H1 (cell line): ENCODE results near the gene OSCP1.

Experiments
- CEBPB ChIP-seq: IDR thresholded peaks from 2 replicates; pipeline ENCODE4 v1.6.1; 2012; ENCODE audit warnings: low read depth, low read length
- EP300 ChIP-seq, 2 experiments: IDR thresholded peaks; 1 replicate in 1 of 2; 2 replicates in 1 of 2; pipeline ENCODE4 v1.6.1; 2011 to 2012; ENCODE audit warnings: low read depth in 2 of 2, low read length in 2 of 2, mild to moderate bottlenecking in 2 of 2, borderline replicate concordance in 1 of 2, inconsistent platforms in 1 of 2, moderate library complexity in 1 of 2
- JUN ChIP-seq: IDR thresholded peaks from 2 replicates; pipeline ENCODE4 v1.6.1; 2011; ENCODE audit warnings: low read depth, mild to moderate bottlenecking, improper control_type of control experiment, low read length
- POLR2AphosphoS5 ChIP-seq: IDR thresholded peaks from 2 replicates; pipeline ENCODE4 v1.6.1; 2011; ENCODE audit warnings: low read depth, low read length
- RAD21 ChIP-seq, 2 experiments: IDR thresholded peaks in 1 of 2; conservative IDR thresholded peaks in 1 of 2; 2 replicates each; pipeline ENCODE4 v1.6.1; 2011; ENCODE audit warnings: low read depth in 2 of 2, low read length in 2 of 2, improper control_type of control experiment in 1 of 2, inconsistent platforms in 1 of 2, mild to moderate bottlenecking in 1 of 2, moderate library complexity in 1 of 2
- RBBP5 ChIP-seq: IDR thresholded peaks from 2 replicates; pipeline ENCODE4 v1.7.1; 2012; ENCODE audit warnings: low read depth, mild to moderate bottlenecking, inconsistent platforms, low read length, moderate library complexity, borderline replicate concordance
- SRF ChIP-seq: IDR thresholded peaks from 2 replicates; pipeline ENCODE4 v1.6.1; 2011; ENCODE audit warnings: mild to moderate bottlenecking, low read depth, low read length, moderate library complexity
- TF ChIP-seq, protein P1 (sequence below): IDR thresholded peaks from 2 replicates; pipeline ENCODE4 v1.6.1; 2011; ENCODE audit warnings: low read depth, mild to moderate bottlenecking, low read length; ENCODE audit not compliant: insufficient read depth
- TF ChIP-seq, protein P2 (sequence below), 3 experiments: IDR thresholded peaks; 1 replicate in 2 of 3; 2 replicates in 1 of 3; pipeline versions ENCODE4 v1.5.1 to v1.6.1; 2011; ENCODE audit warnings: low read length in 3 of 3, mild to moderate bottlenecking in 3 of 3, inconsistent platforms in 2 of 3, low read depth in 1 of 3, moderate library complexity in 1 of 3; ENCODE audit not compliant: insufficient read depth in 1 of 3; ENCODE audit errors: control extremely low read depth in 1 of 3
- TF ChIP-seq, protein P3 (sequence below): IDR thresholded peaks from 2 replicates; pipeline ENCODE4 v1.6.1; 2012; ENCODE audit warnings: inconsistent platforms
- TF ChIP-seq, protein P4 (sequence below): IDR thresholded peaks from 2 replicates; pipeline ENCODE4 v1.6.1; 2012; ENCODE audit warnings: low read length, inconsistent platforms

DNA sequence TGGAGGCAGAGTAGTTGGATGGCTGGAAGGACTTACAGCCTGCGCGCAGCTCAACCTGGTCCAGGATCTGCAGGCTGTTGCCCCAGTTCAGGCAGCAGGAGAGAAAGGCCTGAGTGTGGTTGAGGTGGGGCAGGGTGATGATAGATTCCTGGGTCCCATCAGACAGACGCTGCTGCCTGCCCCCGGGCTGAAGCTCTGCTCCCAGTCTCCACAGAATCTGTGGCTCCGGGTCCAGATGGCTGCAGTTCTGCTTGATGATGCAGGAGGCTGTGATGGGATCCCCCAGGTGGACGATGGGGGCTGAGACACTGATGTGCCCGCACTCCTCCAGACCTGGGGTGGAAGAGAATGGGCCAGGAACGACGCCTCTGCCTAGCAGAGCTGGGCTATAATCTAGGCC, 25.1 kb upstream of the OSCP1 start:
- TF ChIP-seq CEBPB (no peak), RAD21 (IDR thresholded peaks at IDR 0.05 in 1 of 2, conservative IDR thresholded peaks at IDR 0.05 in 1 of 2; ENCODE audit: low read depth in 2 of 2, low read length in 2 of 2) (no peak), JUN (no peak), EP300 (IDR thresholded peaks at IDR 0.05; ENCODE audit: borderline replicate concordance in 1 of 2, low read depth in 2 of 2, low read length in 2 of 2) (no peak), RBBP5 (no peak), POLR2AphosphoS5 (no peak), SRF (no peak)
- TF ChIP-seq, protein P1, sequence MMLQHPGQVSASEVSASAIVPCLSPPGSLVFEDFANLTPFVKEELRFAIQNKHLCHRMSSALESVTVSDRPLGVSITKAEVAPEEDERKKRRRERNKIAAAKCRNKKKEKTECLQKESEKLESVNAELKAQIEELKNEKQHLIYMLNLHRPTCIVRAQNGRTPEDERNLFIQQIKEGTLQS, result no peak
- TF ChIP-seq, protein P2, sequence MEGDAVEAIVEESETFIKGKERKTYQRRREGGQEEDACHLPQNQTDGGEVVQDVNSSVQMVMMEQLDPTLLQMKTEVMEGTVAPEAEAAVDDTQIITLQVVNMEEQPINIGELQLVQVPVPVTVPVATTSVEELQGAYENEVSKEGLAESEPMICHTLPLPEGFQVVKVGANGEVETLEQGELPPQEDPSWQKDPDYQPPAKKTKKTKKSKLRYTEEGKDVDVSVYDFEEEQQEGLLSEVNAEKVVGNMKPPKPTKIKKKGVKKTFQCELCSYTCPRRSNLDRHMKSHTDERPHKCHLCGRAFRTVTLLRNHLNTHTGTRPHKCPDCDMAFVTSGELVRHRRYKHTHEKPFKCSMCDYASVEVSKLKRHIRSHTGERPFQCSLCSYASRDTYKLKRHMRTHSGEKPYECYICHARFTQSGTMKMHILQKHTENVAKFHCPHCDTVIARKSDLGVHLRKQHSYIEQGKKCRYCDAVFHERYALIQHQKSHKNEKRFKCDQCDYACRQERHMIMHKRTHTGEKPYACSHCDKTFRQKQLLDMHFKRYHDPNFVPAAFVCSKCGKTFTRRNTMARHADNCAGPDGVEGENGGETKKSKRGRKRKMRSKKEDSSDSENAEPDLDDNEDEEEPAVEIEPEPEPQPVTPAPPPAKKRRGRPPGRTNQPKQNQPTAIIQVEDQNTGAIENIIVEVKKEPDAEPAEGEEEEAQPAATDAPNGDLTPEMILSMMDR (IDR thresholded peaks at IDR 0.05; ENCODE audit: control extremely low read depth in 1 of 3, insufficient read depth in 1 of 3, low read depth in 1 of 3, low read length in 3 of 3), result no peak
- TF ChIP-seq, protein P3, sequence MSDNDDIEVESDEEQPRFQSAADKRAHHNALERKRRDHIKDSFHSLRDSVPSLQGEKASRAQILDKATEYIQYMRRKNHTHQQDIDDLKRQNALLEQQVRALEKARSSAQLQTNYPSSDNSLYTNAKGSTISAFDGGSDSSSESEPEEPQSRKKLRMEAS, result no peak
- TF ChIP-seq, protein P4, sequence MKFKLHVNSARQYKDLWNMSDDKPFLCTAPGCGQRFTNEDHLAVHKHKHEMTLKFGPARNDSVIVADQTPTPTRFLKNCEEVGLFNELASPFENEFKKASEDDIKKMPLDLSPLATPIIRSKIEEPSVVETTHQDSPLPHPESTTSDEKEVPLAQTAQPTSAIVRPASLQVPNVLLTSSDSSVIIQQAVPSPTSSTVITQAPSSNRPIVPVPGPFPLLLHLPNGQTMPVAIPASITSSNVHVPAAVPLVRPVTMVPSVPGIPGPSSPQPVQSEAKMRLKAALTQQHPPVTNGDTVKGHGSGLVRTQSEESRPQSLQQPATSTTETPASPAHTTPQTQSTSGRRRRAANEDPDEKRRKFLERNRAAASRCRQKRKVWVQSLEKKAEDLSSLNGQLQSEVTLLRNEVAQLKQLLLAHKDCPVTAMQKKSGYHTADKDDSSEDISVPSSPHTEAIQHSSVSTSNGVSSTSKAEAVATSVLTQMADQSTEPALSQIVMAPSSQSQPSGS, result no peak
